Measurements from ENCODE around the gene GASK1A.
"Not testable (repeated sequence)": the region's sequence is repeated elsewhere in the genome, so short reads cannot be mapped to it uniquely, and the experiment has no call there.

The GASK1A gene

DNA sequence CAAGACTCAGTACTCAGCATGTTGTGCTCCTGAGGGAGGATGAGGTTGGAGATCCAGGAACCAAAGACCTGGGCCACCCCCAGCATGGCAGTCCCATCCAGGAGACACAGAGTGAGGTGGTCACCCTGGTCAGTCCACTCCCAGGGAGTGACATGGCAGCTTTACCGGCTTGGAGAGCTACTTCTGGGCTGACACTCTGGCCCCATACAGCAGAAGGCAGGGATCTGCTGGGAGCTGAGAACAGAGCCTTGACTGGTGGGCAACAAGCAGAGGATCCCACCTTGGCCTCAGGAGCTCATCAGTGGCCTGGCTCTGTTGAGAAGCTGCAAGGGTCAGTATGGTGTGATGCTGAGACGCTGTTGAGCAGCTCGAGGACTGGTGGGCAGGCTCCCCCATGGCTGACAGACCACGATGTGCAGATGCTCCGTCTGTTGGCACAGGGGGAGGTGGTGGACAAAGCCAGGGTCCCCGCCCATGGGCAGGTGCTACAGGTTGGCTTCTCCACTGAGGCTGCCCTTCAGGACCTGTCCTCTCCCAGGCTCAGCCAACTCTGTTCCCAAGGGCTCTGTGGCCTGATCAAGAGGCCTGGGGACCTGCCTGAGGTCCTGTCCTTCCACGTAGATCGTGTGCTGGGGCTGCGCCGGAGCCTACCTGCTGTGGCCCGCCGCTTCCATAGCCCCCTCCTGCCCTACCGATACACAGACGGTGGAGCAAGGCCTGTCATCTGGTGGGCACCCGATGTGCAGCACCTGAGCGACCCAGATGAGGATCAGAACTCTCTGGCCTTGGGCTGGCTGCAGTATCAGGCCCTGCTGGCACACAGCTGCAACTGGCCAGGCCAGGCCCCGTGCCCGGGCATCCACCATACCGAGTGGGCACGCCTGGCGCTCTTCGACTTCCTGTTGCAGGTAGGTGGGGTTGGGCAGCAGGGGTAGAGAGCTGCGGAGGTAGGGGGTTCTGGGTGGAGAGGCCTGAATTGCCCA lies 53.8 kb downstream of the GASK1A start:
- no peak for DNase-seq

- DNase-seq = no peak
These were observed 55.1 kb downstream of the GASK1A start for GRCh38 chr3:43034200-43034599.

- DNase-seq = no peak
These were observed 55.8 kb downstream of the GASK1A start for GRCh38 chr3:43034911-43035310.

- no peak for DNase-seq
These were observed 56.8 kb downstream of the GASK1A start for GRCh38 chr3:43035801-43036365.

DNA sequence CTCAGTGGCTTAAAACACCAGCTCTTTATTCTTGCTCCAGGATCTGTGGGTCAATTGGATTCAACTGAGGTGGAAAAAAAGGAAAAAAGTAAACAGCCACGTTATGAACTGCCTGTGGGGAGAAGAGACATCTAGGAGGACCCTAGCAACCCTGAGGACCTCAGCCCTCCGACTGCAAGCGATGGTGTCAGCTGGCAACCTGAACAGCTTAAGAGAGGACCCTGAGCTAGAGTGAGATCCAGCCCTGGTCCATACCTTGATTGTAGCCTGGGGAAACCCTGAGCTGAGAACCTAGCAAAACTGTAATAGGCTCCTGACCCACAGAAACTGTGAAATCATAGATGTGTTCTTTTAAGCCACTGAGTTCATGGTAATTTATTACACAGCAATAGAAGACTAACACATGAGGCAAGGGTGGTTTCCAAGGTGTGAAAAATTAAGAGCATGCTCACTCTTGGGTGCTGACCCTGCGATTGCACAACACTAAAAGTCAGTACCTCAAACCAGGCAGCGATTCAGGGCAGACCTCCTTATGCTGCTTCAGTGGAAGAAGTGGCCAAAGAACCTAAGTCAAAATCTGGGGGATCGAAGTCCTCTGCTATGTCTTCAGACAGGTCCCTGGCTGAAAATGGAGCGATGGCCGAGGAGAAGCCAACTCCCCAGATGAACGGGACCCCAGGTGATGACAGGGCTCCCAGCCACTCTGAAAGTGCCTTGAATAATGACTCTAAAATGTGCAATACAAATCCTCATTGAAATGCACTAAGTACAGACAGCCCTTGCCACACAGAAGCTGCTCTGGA lies 57.7 kb downstream of the GASK1A start:
- no peak for DNase-seq

- no peak for DNase-seq
These were observed 58.9 kb downstream of the GASK1A start for GRCh38 chr3:43038010-43038409.

- no peak for DNase-seq
These were observed 62.4 kb downstream of the GASK1A start for GRCh38 chr3:43041517-43041916.

GRCh38 chr3:43043071-43043766 lies 64.1 kb downstream of the GASK1A start:
- no peak for DNase-seq

DNA sequence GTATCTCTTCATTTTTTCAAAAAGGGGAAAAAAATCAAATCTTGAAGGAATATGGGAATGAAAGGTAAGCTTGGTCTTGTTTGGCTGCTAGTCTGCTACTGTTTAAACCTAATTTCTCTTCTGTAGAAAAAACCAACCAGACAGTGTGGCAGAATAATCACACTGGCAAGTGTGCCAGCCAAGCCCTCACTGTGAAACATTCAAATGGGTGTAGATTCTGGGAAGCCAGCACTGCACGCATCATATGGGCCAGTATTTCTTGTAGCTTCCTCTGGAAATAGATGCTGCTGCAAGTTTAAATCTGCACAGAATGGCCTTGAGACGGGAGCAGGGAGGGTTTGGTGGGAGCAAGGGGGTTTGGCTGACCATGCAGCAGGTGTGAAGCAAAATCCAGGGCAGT lies 64.7 kb downstream of the GASK1A start:
- DNase-seq = no peak

- not testable (repeated sequence) for DNase-seq
These were observed 66.0 kb downstream of the GASK1A start for GRCh38 chr3:43045079-43045478.

GRCh38 chr3:43046583-43046982 lies 67.5 kb downstream of the GASK1A start:
- DNase-seq = no peak

GRCh38 chr3:43048470-43048869 lies 69.4 kb downstream of the GASK1A start:
- no peak for DNase-seq

GRCh38 chr3:43053291-43053690 lies 74.2 kb downstream of the GASK1A start:
- no peak for DNase-seq

GRCh38 chr3:43054754-43055153 lies 75.6 kb downstream of the GASK1A start:
- no peak for DNase-seq

DNA sequence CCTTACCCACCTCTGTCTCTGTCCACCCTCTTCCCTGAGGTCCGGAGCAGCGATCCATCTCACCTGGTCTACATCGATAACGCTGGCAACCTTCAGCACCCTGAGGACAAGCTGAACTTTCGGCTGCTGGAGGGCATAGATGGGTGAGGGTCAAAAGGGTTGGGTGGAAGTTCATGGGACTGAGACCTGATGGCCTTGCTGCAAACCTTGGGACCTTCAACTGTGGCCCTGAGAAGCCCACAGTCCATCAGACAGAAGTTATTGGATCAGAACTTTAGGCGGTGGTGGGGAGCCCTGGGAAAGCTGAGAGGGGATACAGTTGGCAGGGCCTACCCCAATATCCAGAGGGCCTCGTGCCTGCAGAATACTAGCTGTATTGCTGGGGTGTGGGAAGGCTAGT lies 76.3 kb downstream of the GASK1A start:
- DNase-seq = no peak

- no peak for DNase-seq
These were observed 77.0 kb downstream of the GASK1A start for GRCh38 chr3:43055806-43056770.

DNA sequence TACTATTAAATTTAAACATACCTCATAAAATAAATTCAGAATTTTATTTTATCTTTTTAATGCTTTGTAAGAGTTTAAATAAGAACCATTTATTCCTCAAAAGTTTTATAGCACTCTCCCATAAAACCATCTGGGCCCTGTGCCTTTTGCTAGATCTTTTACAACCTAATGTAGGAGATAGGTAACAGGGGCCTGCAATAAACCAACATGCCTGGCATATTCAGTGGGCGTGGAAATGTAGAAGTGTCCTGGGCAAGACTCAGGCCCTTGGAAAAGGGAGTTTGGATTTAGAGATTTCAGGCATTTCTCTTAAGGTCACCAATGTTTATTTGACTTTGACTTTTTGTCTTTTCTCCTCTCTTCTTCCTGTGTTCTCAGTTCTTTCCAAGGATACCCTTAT lies 80.3 kb downstream of the GASK1A start:
- DNase-seq = no peak

GRCh38 chr3:43061101-43061895 lies 82.2 kb downstream of the GASK1A start:
- no peak for DNase-seq

GRCh38 chr3:43062040-43062563 lies 83.0 kb downstream of the GASK1A start:
- no peak for DNase-seq

- DNase-seq = no peak
These were observed 83.5 kb downstream of the GASK1A start for GRCh38 chr3:43062564-43063040.
